Central memory CD8-positive, alpha-beta T cell (primary cell): ENCODE results near the gene LGALS12.

Experiments used
- ATAC-seq: fragments of 150-1000 bp; cut with Tn5 transposase; replicated peaks from 2 replicates; pipeline ENCODE4 v1.10.0; 2022; ENCODE audit warnings: mild to moderate bottlenecking, moderate FRiP score, moderate number of reproducible peaks; ENCODE audit not compliant: poor library complexity, severe bottlenecking; ENCODE audit errors: extremely low read depth
- DNase-seq, 2 donors: peaks; one replicate each; pipeline ENCODE4 v3.0.0; 2021; ENCODE audit warnings: low spot score in 2 of 2
- H3K27ac Mint-ChIP-seq: one replicate; pipeline ENCODE4 v1.8.0; 2022; ENCODE audit warnings: low read depth, mild to moderate bottlenecking, moderate library complexity, mixed read lengths
- H3K27me3 Mint-ChIP-seq: one replicate; pipeline ENCODE4 v1.8.0; 2022; ENCODE audit warnings: mixed read lengths
- H3K36me3 Mint-ChIP-seq: one replicate; pipeline ENCODE4 v1.8.0; 2022; ENCODE audit warnings: mild to moderate bottlenecking, moderate library complexity, mixed read lengths; ENCODE audit not compliant: insufficient read depth
- H3K4me1 Mint-ChIP-seq: one replicate; pipeline ENCODE4 v1.8.0; 2022; ENCODE audit warnings: mixed read lengths
- H3K4me3 Mint-ChIP-seq: one replicate; pipeline ENCODE4 v1.8.0; 2022; ENCODE audit warnings: mild to moderate bottlenecking, moderate library complexity, mixed read lengths
- H3K9me3 Mint-ChIP-seq: one replicate; pipeline ENCODE4 v1.8.0; 2022; ENCODE audit warnings: mixed read lengths

Gene LGALS12, protein sequence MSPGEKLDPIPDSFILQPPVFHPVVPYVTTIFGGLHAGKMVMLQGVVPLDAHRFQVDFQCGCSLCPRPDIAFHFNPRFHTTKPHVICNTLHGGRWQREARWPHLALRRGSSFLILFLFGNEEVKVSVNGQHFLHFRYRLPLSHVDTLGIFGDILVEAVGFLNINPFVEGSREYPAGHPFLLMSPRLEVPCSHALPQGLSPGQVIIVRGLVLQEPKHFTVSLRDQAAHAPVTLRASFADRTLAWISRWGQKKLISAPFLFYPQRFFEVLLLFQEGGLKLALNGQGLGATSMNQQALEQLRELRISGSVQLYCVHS

DNA sequence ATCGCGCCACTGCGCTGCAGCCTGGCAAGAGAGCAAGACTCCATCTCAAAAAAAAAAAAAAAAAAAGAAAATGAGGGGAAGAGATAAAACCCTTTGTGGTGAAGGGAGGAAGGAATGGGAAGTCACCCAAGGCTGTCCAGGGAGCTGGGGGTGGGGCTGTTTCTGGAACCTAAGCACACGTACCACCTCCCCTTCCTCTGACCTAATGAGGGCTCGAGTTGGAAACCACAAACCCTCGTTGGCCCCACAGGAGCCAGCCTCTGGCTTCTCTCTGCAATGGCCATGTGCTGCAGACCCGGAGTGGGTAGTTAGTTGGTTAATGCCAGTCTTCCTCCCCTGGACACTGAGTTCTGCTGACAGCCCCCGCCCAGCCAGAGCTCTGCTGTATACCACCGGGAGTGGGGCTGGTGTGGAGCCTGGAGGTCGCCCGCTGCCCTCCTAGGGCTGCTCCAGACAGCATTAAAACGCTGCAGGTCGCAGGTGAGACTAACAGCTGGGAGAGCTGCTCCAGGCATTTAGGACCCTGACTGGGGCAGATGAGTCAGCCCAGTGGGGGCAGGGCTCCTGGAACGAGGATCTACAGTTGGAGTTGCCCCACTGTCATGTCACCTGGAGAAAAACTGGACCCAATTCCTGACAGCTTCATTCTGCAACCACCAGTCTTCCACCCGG is at the start of gene LGALS12:
Gene LGALS12, plus strand, starts transcription at position 228 of the 672 bp plus-strand sequence. Its CDS starts 375 bp downstream, at position 603.
- H3K4me3 Mint-ChIP-seq = no peak within 1 kb of the TSS
- H3K4me1 Mint-ChIP-seq = peaks cover 1% of the 10 kb centered on the region
- peaks cover 3% of the 10 kb centered on the region for H3K36me3 Mint-ChIP-seq
- no peaks in the 10 kb centered on the region for H3K27me3 Mint-ChIP-seq
- peak within 1 kb of the TSS; percentile 14 for H3K27ac Mint-ChIP-seq
- H3K9me3 Mint-ChIP-seq = no peaks in the 10 kb centered on the region
- ATAC-seq = no peak
- DNase-seq = no peak

GRCh38 chr11:63459586-63459985 is 46.3 kb upstream of the LGALS12 start:
- ATAC-seq = no peak
- DNase-seq = no peak
- Mint-ChIP-seq H3K4me1 (no peaks in the 10 kb centered on the region), H3K27me3 (no peaks in the 10 kb centered on the region), H3K9me3 (no peaks in the 10 kb centered on the region), H3K27ac (no peak overlapping the region), H3K4me3 (no peak overlapping the region), H3K36me3 (no peaks in the 10 kb centered on the region)

- Mint-ChIP-seq H3K4me1 (no peaks in the 10 kb centered on the region), H3K4me3 (no peak overlapping the region), H3K9me3 (no peaks in the 10 kb centered on the region), H3K27me3 (no peaks in the 10 kb centered on the region), H3K36me3 (no peaks in the 10 kb centered on the region), H3K27ac (no peak overlapping the region)
- no peak for ATAC-seq
- DNase-seq = no peak
These were observed 43.7 kb upstream of the LGALS12 start for GRCh38 chr11:63462137-63462536.

DNA sequence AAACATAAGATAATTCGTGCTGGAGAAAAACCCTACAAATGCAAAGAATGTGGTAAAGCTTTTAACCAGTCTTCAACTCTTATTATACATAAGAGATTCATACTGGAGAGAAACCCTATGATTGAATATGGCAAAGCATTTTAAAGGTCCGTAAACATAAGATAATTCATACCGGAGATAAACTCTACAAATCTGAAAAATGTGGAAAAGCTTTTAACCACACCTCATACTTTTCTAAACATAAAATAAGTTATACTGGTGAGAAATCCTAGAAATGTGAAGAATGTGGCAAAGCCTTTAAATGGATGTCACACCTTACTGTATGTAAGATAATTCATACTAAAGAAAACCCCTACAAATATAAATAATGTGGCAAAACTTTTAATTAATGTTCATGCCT is 35.6 kb upstream of the LGALS12 start:
- DNase-seq (no peak), ATAC-seq (no peak)
- Mint-ChIP-seq H3K4me1 (no peaks in the 10 kb centered on the region), H3K4me3 (no peak overlapping the region), H3K36me3 (no peaks in the 10 kb centered on the region), H3K9me3 (no peaks in the 10 kb centered on the region), H3K27ac (no peak overlapping the region), H3K27me3 (no peaks in the 10 kb centered on the region)

GRCh38 chr11:63472372-63472771 is 33.5 kb upstream of the LGALS12 start:
- Mint-ChIP-seq H3K36me3 (no peaks in the 10 kb centered on the region), H3K27ac (no peak overlapping the region), H3K27me3 (peaks cover 18% of the 10 kb centered on the region), H3K4me3 (no peak overlapping the region), H3K4me1 (no peaks in the 10 kb centered on the region), H3K9me3 (peaks cover 6% of the 10 kb centered on the region)
- ATAC-seq = no peak
- no peak for DNase-seq

- Mint-ChIP-seq H3K36me3 (no peaks in the 10 kb centered on the region), H3K27ac (no peak overlapping the region), H3K9me3 (peaks cover 6% of the 10 kb centered on the region), H3K27me3 (peaks cover 18% of the 10 kb centered on the region), H3K4me3 (no peak overlapping the region), H3K4me1 (no peaks in the 10 kb centered on the region)
- ATAC-seq = no peak
- no peak for DNase-seq
These were observed 29.3 kb upstream of the LGALS12 start for GRCh38 chr11:63476618-63477017.

GRCh38 chr11:63478896-63479295 is 27.0 kb upstream of the LGALS12 start:
- no peaks in the 10 kb centered on the region for H3K4me1 Mint-ChIP-seq
- H3K36me3 Mint-ChIP-seq = no peaks in the 10 kb centered on the region
- peaks cover 18% of the 10 kb centered on the region for H3K27me3 Mint-ChIP-seq
- DNase-seq = peak; percentile 35 to 49
- peaks cover 6% of the 10 kb centered on the region for H3K9me3 Mint-ChIP-seq
- ATAC-seq = peak; percentile 36
- H3K4me3 Mint-ChIP-seq = no peak overlapping the region
- H3K27ac Mint-ChIP-seq = no peak overlapping the region

- no peak for ATAC-seq
- Mint-ChIP-seq H3K27ac (no peak overlapping the region), H3K36me3 (no peaks in the 10 kb centered on the region), H3K27me3 (peaks cover 18% of the 10 kb centered on the region), H3K4me1 (no peaks in the 10 kb centered on the region), H3K9me3 (peaks cover 6% of the 10 kb centered on the region), H3K4me3 (no peak overlapping the region)
- no peak for DNase-seq
These were observed 25.8 kb upstream of the LGALS12 start for GRCh38 chr11:63480039-63480438.

DNA sequence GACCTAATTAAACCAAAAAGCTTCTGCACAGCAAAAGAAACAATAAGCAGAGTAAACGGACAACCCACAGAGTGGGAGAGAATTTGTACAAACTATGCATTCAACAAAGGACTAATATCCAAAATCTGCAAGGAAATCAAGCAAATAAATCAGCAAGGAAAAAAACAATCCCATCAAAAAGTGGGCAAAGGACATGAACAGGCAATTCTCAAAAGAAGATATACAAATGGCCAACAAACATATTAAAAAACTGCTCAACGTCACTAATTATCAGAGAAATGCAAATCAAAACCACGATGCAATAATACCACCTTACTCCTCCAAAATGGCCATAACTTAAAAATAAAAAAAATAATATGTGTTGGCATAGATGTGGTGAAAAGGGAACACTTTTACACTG is 20.1 kb upstream of the LGALS12 start:
- Mint-ChIP-seq H3K9me3 (no peaks in the 10 kb centered on the region), H3K27me3 (no peaks in the 10 kb centered on the region), H3K36me3 (no peaks in the 10 kb centered on the region), H3K4me3 (no peak overlapping the region), H3K27ac (no peak overlapping the region), H3K4me1 (no peaks in the 10 kb centered on the region)
- no peak for DNase-seq
- ATAC-seq = no peak

GRCh38 chr11:63488789-63489188 is 17.1 kb upstream of the LGALS12 start:
- no peak overlapping the region for H3K4me3 Mint-ChIP-seq
- H3K27me3 Mint-ChIP-seq = no peaks in the 10 kb centered on the region
- DNase-seq (no peak), ATAC-seq (no peak)
- peak overlapping the region; percentile 2 for H3K27ac Mint-ChIP-seq
- no peaks in the 10 kb centered on the region for H3K36me3 Mint-ChIP-seq
- peaks cover 14% of the 10 kb centered on the region for H3K4me1 Mint-ChIP-seq
- H3K9me3 Mint-ChIP-seq = no peaks in the 10 kb centered on the region

DNA sequence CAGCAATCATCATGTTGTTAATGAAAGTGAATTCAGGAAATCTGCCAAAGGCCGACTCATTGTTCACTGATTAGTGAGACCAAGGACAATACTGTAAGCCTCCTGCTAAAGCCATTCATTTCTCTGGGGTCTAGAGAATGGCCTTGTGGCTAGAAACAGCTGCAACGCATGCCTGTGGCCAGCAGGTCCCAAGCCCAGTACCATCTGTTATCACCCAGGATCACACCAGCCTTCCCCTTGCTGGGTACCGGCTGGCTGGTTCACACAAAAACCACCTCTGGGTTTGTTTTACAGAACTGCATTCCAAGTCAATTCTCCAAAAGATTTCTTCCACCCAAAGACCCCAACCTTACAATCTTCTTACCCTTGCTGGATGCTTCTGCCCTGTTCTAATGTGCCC is 16.0 kb upstream of the LGALS12 start:
- H3K27me3 Mint-ChIP-seq = no peaks in the 10 kb centered on the region
- H3K9me3 Mint-ChIP-seq = no peaks in the 10 kb centered on the region
- H3K36me3 Mint-ChIP-seq = no peaks in the 10 kb centered on the region
- H3K4me1 Mint-ChIP-seq = peaks cover 14% of the 10 kb centered on the region
- H3K27ac Mint-ChIP-seq = peak overlapping the region; percentile 24
- DNase-seq (no peak), ATAC-seq (no peak)
- peak overlapping the region; percentile 79 for H3K4me3 Mint-ChIP-seq

- ATAC-seq (peak; percentile 52), DNase-seq (no peak)
- Mint-ChIP-seq H3K36me3 (no peaks in the 10 kb centered on the region), H3K9me3 (no peaks in the 10 kb centered on the region), H3K27me3 (no peaks in the 10 kb centered on the region), H3K4me1 (peaks cover 14% of the 10 kb centered on the region), H3K4me3 (peak within 1 kb of the TSS; percentile 79), H3K27ac (peak within 1 kb of the TSS; percentile 85)
These were observed 15.2 kb upstream of the LGALS12 start, which contains the start of gene PLAAT5 for GRCh38 chr11:63490551-63491239. PLAAT5 (minus strand) TSS chr11:63491167; CDS start chr11:63491034, 133 bp downstream.

DNA sequence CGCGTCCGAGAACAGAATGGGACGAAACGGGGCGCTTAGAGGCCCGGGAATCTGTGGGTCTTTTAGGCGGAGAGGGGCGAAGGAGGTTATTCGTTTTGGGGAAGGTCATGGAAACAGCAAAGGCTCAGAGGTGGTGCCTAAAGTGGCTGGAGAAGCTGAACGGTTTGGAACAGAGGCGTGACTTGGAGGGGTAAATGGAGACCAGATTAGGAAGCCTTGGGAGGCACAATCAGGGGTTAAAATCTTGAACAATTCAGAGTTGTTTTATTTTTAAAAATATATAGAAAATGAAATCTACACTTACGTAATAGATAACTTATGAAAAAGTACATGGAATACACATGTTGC is 14.7 kb upstream of the LGALS12 start:
- no peak for DNase-seq
- peaks cover 14% of the 10 kb centered on the region for H3K4me1 Mint-ChIP-seq
- no peaks in the 10 kb centered on the region for H3K27me3 Mint-ChIP-seq
- peak overlapping the region; percentile 85 for H3K27ac Mint-ChIP-seq
- no peaks in the 10 kb centered on the region for H3K36me3 Mint-ChIP-seq
- no peaks in the 10 kb centered on the region for H3K9me3 Mint-ChIP-seq
- H3K4me3 Mint-ChIP-seq = peak overlapping the region; percentile 79
- no peak for ATAC-seq
